ENCODE data around the gene RIN3. TPM values are rescaled to one million over a fixed set of nuclear protein-coding genes. Genes with fewer than 3 reads are reported as not detected.

The RIN3 gene
- total and polyA plus RNA-seq, 12 donors = 3.9 to 63.2 (median 30.3) TPM

DNA sequence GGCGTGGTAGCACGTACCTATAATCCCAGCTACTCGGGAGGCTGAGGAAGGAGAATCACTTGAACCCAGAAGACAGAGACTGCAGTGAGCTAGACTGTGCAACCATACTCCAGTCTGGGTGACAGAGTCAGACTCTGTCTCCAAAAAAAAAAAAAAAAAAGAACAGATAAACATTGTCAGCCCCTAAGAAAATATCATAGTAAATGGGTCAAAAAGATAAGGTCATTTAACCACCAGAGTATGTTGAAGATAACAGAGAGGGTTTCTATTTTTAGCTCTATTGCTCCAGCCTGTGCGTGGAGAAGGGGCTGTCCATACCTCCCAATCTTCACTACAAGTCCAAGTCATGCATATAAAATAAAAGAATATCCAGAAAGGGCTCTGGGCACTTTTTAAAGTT is 219.4 kb downstream of the RIN3 start:
- Histone ChIP-seq H3K36me3 (replicated peaks in 1 of 2) (peaks cover 0 to 8% of the 10 kb centered on the region in 2 donors), H3K27ac (no peak overlapping the region), H3K27me3 (no peaks in the 10 kb centered on the region), H3K4me3 (no peak overlapping the region), H3K9me3 (replicated peaks in 1 of 3) (no peaks in the 10 kb centered on the region), H3K4me1 (replicated peaks in 1 of 2) (peaks cover 13% of the 10 kb centered on the region in 2 donors)
- peak in 2 of 7 donors; percentile 17 to 24 for DNase-seq
- TF ChIP-seq, protein P1, sequence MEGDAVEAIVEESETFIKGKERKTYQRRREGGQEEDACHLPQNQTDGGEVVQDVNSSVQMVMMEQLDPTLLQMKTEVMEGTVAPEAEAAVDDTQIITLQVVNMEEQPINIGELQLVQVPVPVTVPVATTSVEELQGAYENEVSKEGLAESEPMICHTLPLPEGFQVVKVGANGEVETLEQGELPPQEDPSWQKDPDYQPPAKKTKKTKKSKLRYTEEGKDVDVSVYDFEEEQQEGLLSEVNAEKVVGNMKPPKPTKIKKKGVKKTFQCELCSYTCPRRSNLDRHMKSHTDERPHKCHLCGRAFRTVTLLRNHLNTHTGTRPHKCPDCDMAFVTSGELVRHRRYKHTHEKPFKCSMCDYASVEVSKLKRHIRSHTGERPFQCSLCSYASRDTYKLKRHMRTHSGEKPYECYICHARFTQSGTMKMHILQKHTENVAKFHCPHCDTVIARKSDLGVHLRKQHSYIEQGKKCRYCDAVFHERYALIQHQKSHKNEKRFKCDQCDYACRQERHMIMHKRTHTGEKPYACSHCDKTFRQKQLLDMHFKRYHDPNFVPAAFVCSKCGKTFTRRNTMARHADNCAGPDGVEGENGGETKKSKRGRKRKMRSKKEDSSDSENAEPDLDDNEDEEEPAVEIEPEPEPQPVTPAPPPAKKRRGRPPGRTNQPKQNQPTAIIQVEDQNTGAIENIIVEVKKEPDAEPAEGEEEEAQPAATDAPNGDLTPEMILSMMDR (IDR thresholded peaks at IDR 0.05) = no peak
- 61 to 71% (median 64%) methylated on average over 4 of the region's 4 CpGs for WGBS, 4 donors
- intact Hi-C loops (cut with DNase I) = no loop called here

DNA sequence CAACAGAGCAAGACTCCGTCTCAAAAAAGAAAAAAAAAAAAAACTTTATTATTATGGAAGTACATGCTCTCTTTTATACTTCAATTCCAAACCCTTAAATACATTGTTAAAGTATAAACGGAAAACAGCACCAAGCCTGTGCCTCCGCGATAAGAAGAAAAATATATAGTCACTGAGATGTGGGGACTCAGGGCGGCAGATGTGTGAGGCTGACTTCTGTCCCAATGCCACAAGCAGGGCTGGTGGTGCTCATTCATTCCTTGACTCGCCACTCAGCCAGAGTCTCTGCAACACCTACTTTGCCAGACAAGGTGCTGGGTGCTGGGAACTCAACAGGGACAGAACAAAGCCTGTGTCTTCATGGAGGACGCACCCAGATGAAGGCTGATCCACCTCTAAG is 221.0 kb downstream of the RIN3 start:
- Histone ChIP-seq H3K27me3 (no peaks in the 10 kb centered on the region), H3K36me3 (replicated peaks in 1 of 2) (peaks cover 0 to 8% of the 10 kb centered on the region in 2 donors), H3K9me3 (replicated peaks in 1 of 3) (no peaks in the 10 kb centered on the region), H3K4me1 (replicated peaks in 1 of 2) (peaks cover 13% of the 10 kb centered on the region in 2 donors), H3K4me3 (no peak overlapping the region), H3K27ac (no peak overlapping the region)
- DNase-seq = no peak
- intact Hi-C loops (cut with DNase I) = no loop called here
- TF ChIP-seq, protein P1 (IDR thresholded peaks at IDR 0.05) = no peak
- no peak for TF ChIP-seq POLR2A (IDR thresholded peaks at IDR 0.05)
- WGBS, 4 donors = 92 to 97% (median 96%) methylated on average over 7 of the region's 7 CpGs

DNA sequence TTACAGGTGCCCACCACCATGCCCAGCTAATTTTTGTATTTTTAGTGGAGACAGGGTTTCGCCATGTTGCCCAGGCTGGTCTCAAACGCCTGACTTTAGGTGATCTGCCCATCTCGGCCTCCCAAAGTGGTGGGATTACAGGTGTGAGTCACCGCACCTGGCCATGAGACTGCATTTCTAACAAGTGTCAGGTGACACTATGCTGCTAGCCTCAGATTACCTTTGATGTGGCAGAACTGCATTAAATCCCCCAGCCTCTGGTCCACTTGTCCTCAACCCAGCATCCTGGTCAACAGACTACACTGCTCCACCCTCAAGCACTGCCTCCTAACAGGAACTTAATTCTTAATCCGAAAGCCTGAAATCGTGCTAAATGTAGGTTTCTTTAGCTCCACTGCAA is 221.8 kb downstream of the RIN3 start:
- peaks cover 0 to 11% of the 10 kb centered on the region in 2 donors for H3K36me3 ChIP-seq (replicated peaks in 1 of 2)
- no peaks in the 10 kb centered on the region for H3K9me3 ChIP-seq (replicated peaks in 1 of 3)
- 94% methylated on average over 6 of the region's 6 CpGs for WGBS, 4 donors
- intact Hi-C loops (cut with DNase I) = no loop called here
- no peak overlapping the region for H3K4me3 ChIP-seq
- H3K27me3 ChIP-seq = no peaks in the 10 kb centered on the region
- H3K27ac ChIP-seq = no peak overlapping the region
- no peak for DNase-seq
- peaks cover 13% of the 10 kb centered on the region in 2 donors for H3K4me1 ChIP-seq (replicated peaks in 1 of 2)
- TF ChIP-seq, protein P1 (IDR thresholded peaks at IDR 0.05) = no peak
- no peak for TF ChIP-seq POLR2A (IDR thresholded peaks at IDR 0.05)

DNA sequence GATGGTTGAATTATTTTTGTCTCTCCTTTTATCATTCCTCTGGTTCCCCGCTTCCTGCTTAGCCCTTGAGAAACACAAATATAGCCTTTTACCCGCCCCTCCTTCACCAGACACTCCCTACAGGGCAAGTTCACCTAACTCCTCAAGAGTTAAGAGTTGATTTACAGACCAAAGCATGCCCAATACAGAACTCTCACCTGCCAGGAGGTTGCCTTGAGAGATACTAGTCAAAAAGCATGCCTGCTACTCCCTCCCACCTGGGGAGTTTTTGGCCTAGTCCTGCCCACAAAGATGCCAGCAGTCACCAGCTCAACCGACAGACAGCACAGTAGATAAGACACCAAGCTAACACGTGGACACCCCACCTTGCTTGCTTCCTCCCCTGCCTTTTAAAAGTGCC is 223.6 kb downstream of the RIN3 start:
- 55 to 71% (median 60%) methylated on average over 4 of the region's 4 CpGs for WGBS, 4 donors
- Histone ChIP-seq H3K9me3 (replicated peaks in 1 of 3) (no peaks in the 10 kb centered on the region), H3K4me1 (replicated peaks in 1 of 2) (peaks cover 13% of the 10 kb centered on the region in 2 donors), H3K27me3 (no peaks in the 10 kb centered on the region), H3K36me3 (replicated peaks in 1 of 2) (peaks cover 0 to 7% of the 10 kb centered on the region in 2 donors), H3K27ac (no peak overlapping the region), H3K4me3 (no peak overlapping the region)
- TF ChIP-seq POLR2A (IDR thresholded peaks at IDR 0.05) = no peak
- TF ChIP-seq, protein P1 (IDR thresholded peaks at IDR 0.05) = no peak
- no peak for DNase-seq
- intact Hi-C loops (cut with DNase I) = no loop called here

Measured in adrenal gland (tissue), 12 donors.